GM12873 (cell line): Measurements from ENCODE around the gene C16orf86.

Source experiments
- CTCF ChIP-seq: IDR thresholded peaks from 2 replicates; pipeline ENCODE4 v1.5.1; 2012; ENCODE audit warnings: low read depth, mild to moderate bottlenecking, moderate library complexity, low read length, control low read depth; ENCODE audit not compliant: insufficient read depth; ENCODE audit errors: missing control alignments

C16orf86 gene

GRCh38 chr16:67655363-67655762 lies 11.3 kb upstream of the C16orf86 start:
- no peak for TF ChIP-seq CTCF

GRCh38 chr16:67656344-67657016 lies 10.1 kb upstream of the C16orf86 start:
- TF ChIP-seq CTCF: no peak

- no peak for TF ChIP-seq CTCF
Observed at GRCh38 chr16:67657017-67657608, 9.5 kb upstream of the C16orf86 start.

GRCh38 chr16:67657751-67658518 lies 8.7 kb upstream of the C16orf86 start:
- TF ChIP-seq CTCF: no peak

- TF ChIP-seq CTCF: no peak
Observed at GRCh38 chr16:67658849-67659674, 7.6 kb upstream of the C16orf86 start.

GRCh38 chr16:67659675-67660563 lies 6.7 kb upstream of the C16orf86 start, which contains the start of gene ACD:
TSS of gene ACD (minus strand) at chr16:67660260. CDS start at chr16:67660220, 40 bp downstream.
- TF ChIP-seq CTCF: no peak
